Activated T-helper 1 cell treated with anti-CD3 and anti-CD28 coated beads, Interleukin-12 subunit alpha, Interleukin-12 subunit beta, Interleukin-2, Interleukin-4 antibody, amounts not matched to agents 30 ng/mL and 10 ng/mL and 1 ng/mL, durations not matched to agents 14 hours and 24 hours and 36 hours (primary cell): ENCODE results near the gene MBP. TPM values are rescaled to one million over a fixed set of nuclear protein-coding genes. Genes with fewer than 3 reads are reported as not detected.

Source experiments
- DNase-seq: peaks from one replicate; pipeline ENCODE4 v3.0.0; 2021; ENCODE audit warnings: low spot score
- H3K27ac Mint-ChIP-seq: one replicate; pipeline ENCODE4 v1.8.0; 2021; ENCODE audit warnings: mild to moderate bottlenecking, mixed read lengths
- H3K27me3 Mint-ChIP-seq: one replicate; pipeline ENCODE4 v1.8.0; 2022; ENCODE audit warnings: mild to moderate bottlenecking, moderate library complexity, mixed read lengths; ENCODE audit not compliant: insufficient read depth
- H3K36me3 Mint-ChIP-seq: one replicate; pipeline ENCODE4 v1.8.0; 2021; ENCODE audit warnings: low read depth, mixed read lengths
- H3K4me1 Mint-ChIP-seq: one replicate; pipeline ENCODE4 v1.8.0; 2021; ENCODE audit warnings: low read depth, mixed read lengths
- H3K4me3 Mint-ChIP-seq: one replicate; pipeline ENCODE4 v1.8.0; 2021; ENCODE audit warnings: mild to moderate bottlenecking, moderate library complexity, mixed read lengths
- H3K9me3 Mint-ChIP-seq: one replicate; pipeline ENCODE4 v1.8.0; 2021; ENCODE audit warnings: mixed read lengths
- intact Hi-C: fragments of 100-400 bp; cut with micrococcal nuclease; formaldehyde crosslinking; loops from one replicate; pipeline ENCODE4 v1.15.1; 2024
- total RNA-seq: library from RNA; stranded (reverse); gene quantifications from 2 replicates; pipeline ENCODE4 v1.2.3, GENCODE V29; 2022

Gene MBP
- total RNA-seq, 1 donor from 2014 or later: 63.6 TPM

GRCh38 chr18:77043541-77044280 is 88.9 kb downstream of the MBP start:
- Mint-ChIP-seq H3K4me1 (peaks cover 22% of the 10 kb centered on the region), H3K36me3 (peaks cover 61% of the 10 kb centered on the region), H3K9me3 (no peaks in the 10 kb centered on the region), H3K27ac (no peak overlapping the region), H3K27me3 (no peaks in the 10 kb centered on the region), H3K4me3 (no peak overlapping the region)
- intact Hi-C loops: no loop called here
- DNase-seq: no peak

GRCh38 chr18:77042583-77042982 is 90.0 kb downstream of the MBP start:
- Mint-ChIP-seq H3K4me3 (no peak overlapping the region), H3K9me3 (no peaks in the 10 kb centered on the region), H3K4me1 (peaks cover 22% of the 10 kb centered on the region), H3K36me3 (peaks cover 59% of the 10 kb centered on the region), H3K27me3 (no peaks in the 10 kb centered on the region), H3K27ac (no peak overlapping the region)
- intact Hi-C loops: no loop called here
- DNase-seq: no peak

GRCh38 chr18:77039196-77040130 is 93.1 kb downstream of the MBP start:
- H3K36me3 Mint-ChIP-seq: peaks cover 49% of the 10 kb centered on the region
- H3K27ac Mint-ChIP-seq: peak overlapping the region; percentile 61
- H3K4me1 Mint-ChIP-seq: peaks cover 32% of the 10 kb centered on the region
- intact Hi-C loops: no loop called here
- no peaks in the 10 kb centered on the region for H3K9me3 Mint-ChIP-seq
- no peaks in the 10 kb centered on the region for H3K27me3 Mint-ChIP-seq
- DNase-seq: no peak
- no peak overlapping the region for H3K4me3 Mint-ChIP-seq

- Mint-ChIP-seq H3K27ac (no peak overlapping the region), H3K27me3 (no peaks in the 10 kb centered on the region), H3K4me1 (peaks cover 39% of the 10 kb centered on the region), H3K9me3 (no peaks in the 10 kb centered on the region), H3K36me3 (peaks cover 47% of the 10 kb centered on the region), H3K4me3 (no peak overlapping the region)
- no peak for DNase-seq
- intact Hi-C loops: no loop called here
Observed at GRCh38 chr18:77038182-77038858, 94.3 kb downstream of the MBP start.

- H3K4me1 Mint-ChIP-seq: peaks cover 41% of the 10 kb centered on the region
- peaks cover 41% of the 10 kb centered on the region for H3K36me3 Mint-ChIP-seq
- H3K27ac Mint-ChIP-seq: no peak overlapping the region
- intact Hi-C loops: no loop called here
- DNase-seq: no peak
- no peak overlapping the region for H3K4me3 Mint-ChIP-seq
- H3K9me3 Mint-ChIP-seq: no peaks in the 10 kb centered on the region
- no peaks in the 10 kb centered on the region for H3K27me3 Mint-ChIP-seq
Observed at GRCh38 chr18:77037567-77037966, 95.0 kb downstream of the MBP start.

GRCh38 chr18:77035380-77036187 is 97.0 kb downstream of the MBP start:
- Mint-ChIP-seq H3K27me3 (no peaks in the 10 kb centered on the region), H3K36me3 (peaks cover 31% of the 10 kb centered on the region), H3K4me1 (peaks cover 41% of the 10 kb centered on the region), H3K27ac (no peak overlapping the region), H3K4me3 (no peak overlapping the region), H3K9me3 (no peaks in the 10 kb centered on the region)
- no peak for DNase-seq
- intact Hi-C loops: no loop called here

GRCh38 chr18:77033575-77033974 is 99.0 kb downstream of the MBP start:
- peak overlapping the region; percentile 68 for H3K27ac Mint-ChIP-seq
- DNase-seq: no peak
- H3K27me3 Mint-ChIP-seq: no peaks in the 10 kb centered on the region
- H3K4me3 Mint-ChIP-seq: no peak overlapping the region
- H3K4me1 Mint-ChIP-seq: peaks cover 25% of the 10 kb centered on the region
- H3K36me3 Mint-ChIP-seq: peaks cover 24% of the 10 kb centered on the region
- H3K9me3 Mint-ChIP-seq: no peaks in the 10 kb centered on the region
- intact Hi-C loops: no loop called here

GRCh38 chr18:77032181-77032701 is 100.3 kb downstream of the MBP start:
- Mint-ChIP-seq H3K36me3 (peaks cover 19% of the 10 kb centered on the region), H3K4me3 (no peak overlapping the region), H3K9me3 (no peaks in the 10 kb centered on the region), H3K27ac (no peak overlapping the region), H3K4me1 (peaks cover 18% of the 10 kb centered on the region), H3K27me3 (no peaks in the 10 kb centered on the region)
- intact Hi-C loops: no loop called here
- no peak for DNase-seq

GRCh38 chr18:77031662-77032061 is 100.9 kb downstream of the MBP start:
- Mint-ChIP-seq H3K27me3 (no peaks in the 10 kb centered on the region), H3K9me3 (no peaks in the 10 kb centered on the region), H3K4me3 (no peak overlapping the region), H3K27ac (no peak overlapping the region), H3K4me1 (peaks cover 18% of the 10 kb centered on the region), H3K36me3 (peaks cover 19% of the 10 kb centered on the region)
- no peak for DNase-seq
- intact Hi-C loops: no loop called here

GRCh38 chr18:77030201-77030600 is 102.4 kb downstream of the MBP start:
- H3K9me3 Mint-ChIP-seq: no peaks in the 10 kb centered on the region
- peaks cover 16% of the 10 kb centered on the region for H3K36me3 Mint-ChIP-seq
- peaks cover 11% of the 10 kb centered on the region for H3K4me1 Mint-ChIP-seq
- H3K27me3 Mint-ChIP-seq: no peaks in the 10 kb centered on the region
- no peak overlapping the region for H3K4me3 Mint-ChIP-seq
- intact Hi-C loops: no loop called here
- H3K27ac Mint-ChIP-seq: no peak overlapping the region
- no peak for DNase-seq

GRCh38 chr18:77025831-77026363 is 106.7 kb downstream of the MBP start:
- H3K4me1 Mint-ChIP-seq: no peaks in the 10 kb centered on the region
- no peak for DNase-seq
- no peaks in the 10 kb centered on the region for H3K27me3 Mint-ChIP-seq
- H3K36me3 Mint-ChIP-seq: peaks cover 11% of the 10 kb centered on the region
- no peaks in the 10 kb centered on the region for H3K9me3 Mint-ChIP-seq
- no peak overlapping the region for H3K4me3 Mint-ChIP-seq
- intact Hi-C loops: no loop called here
- H3K27ac Mint-ChIP-seq: no peak overlapping the region

GRCh38 chr18:77025123-77025522 is 107.5 kb downstream of the MBP start:
- intact Hi-C loops: no loop called here
- Mint-ChIP-seq H3K4me3 (no peak overlapping the region), H3K36me3 (peaks cover 11% of the 10 kb centered on the region), H3K27ac (no peak overlapping the region), H3K9me3 (no peaks in the 10 kb centered on the region), H3K4me1 (no peaks in the 10 kb centered on the region), H3K27me3 (no peaks in the 10 kb centered on the region)
- DNase-seq: no peak
